GM06990 (cell line): ENCODE measurements around the gene OR3A2.
"Not testable (repeated sequence)": the region's sequence is repeated elsewhere in the genome, so short reads cannot be mapped to it uniquely, and the experiment has no call there.

Experiments
- DNase-seq: peaks from one replicate; pipeline ENCODE4 v3.0.0-alpha.2; 2011; ENCODE audit not compliant: insufficient read length; ENCODE audit errors: extremely low read depth
- H3K27me3 ChIP-seq: replicated peaks from 2 replicates; pipeline ENCODE4 v1.6.0; 2011; ENCODE audit warnings: low read length; ENCODE audit not compliant: control insufficient read depth, insufficient read depth
- H3K36me3 ChIP-seq: 2 replicates; pipeline ENCODE4 v1.5.1; 2011; ENCODE audit warnings: low read length; ENCODE audit not compliant: control insufficient read depth, insufficient read depth
- H3K4me3 ChIP-seq: replicated peaks from 2 replicates; pipeline ENCODE4 v1.5.1; 2011; ENCODE audit warnings: low read depth, mild to moderate bottlenecking, control low read depth, low read length
- CTCF ChIP-seq: IDR thresholded peaks from 2 replicates; pipeline ENCODE4 v1.5.1; 2011; ENCODE audit warnings: low read length, control low read depth, mild to moderate bottlenecking, inconsistent platforms; ENCODE audit not compliant: insufficient read depth, poor library complexity, severe bottlenecking

The OR3A2 gene

GRCh38 chr17:3381957-3382356 lies 4.2 kb downstream of the OR3A2 start:
- no peak for TF ChIP-seq CTCF
- no peak for DNase-seq
- Histone ChIP-seq H3K4me3 (no peak overlapping the region), H3K27me3 (no peaks in the 10 kb centered on the region; the same call in 1 of the 2 replicates), H3K36me3 (no peaks in the 10 kb centered on the region)

GRCh38 chr17:3378321-3378720 lies 7.8 kb downstream of the OR3A2 start:
- TF ChIP-seq CTCF: no peak
- Histone ChIP-seq H3K27me3 (no peaks in the 10 kb centered on the region), H3K36me3 (no peaks in the 10 kb centered on the region), H3K4me3 (no peak overlapping the region)
- DNase-seq: no peak

- not testable (repeated sequence) for DNase-seq, H3K36me3 ChIP-seq, H3K4me3 ChIP-seq, H3K27me3 ChIP-seq
These were observed 14.9 kb downstream of the OR3A2 start for GRCh38 chr17:3371167-3371566.

DNA sequence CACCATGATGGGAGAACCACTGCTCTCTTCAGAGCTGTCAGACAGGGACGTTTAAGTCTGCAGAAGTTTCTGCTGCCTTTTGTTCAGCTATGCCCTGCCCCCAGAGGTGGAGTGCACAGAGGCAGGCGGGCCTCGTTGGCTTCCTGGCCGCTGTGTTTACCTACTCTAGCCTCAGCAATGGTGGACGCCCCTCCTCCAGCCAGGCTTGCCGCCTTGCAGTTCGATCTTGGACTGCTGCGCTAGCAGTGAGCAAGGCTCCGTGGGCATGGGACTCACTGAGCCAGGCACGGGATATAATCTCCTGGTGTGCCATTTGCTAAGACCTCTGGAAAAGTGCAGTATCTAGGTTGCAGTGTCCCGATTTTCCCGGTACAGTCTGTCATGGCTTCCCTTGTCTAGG lies 43.3 kb downstream of the OR3A2 start:
- DNase-seq, H3K36me3 ChIP-seq: not testable (repeated sequence)

GRCh38 chr17:3335876-3336275 lies 50.2 kb downstream of the OR3A2 start:
- TF ChIP-seq CTCF: no peak
- no peak for DNase-seq
- no peak overlapping the region for H3K4me3 ChIP-seq
- H3K27me3 ChIP-seq: no peaks in the 10 kb centered on the region
- H3K36me3 ChIP-seq: no peaks in the 10 kb centered on the region

More for the DNA sequence above, 43.3 kb downstream of the OR3A2 start:
- not testable (repeated sequence) for H3K27me3 ChIP-seq, H3K4me3 ChIP-seq

- DNase-seq: no peak
- Histone ChIP-seq H3K4me3 (no peak overlapping the region), H3K27me3 (no peaks in the 10 kb centered on the region), H3K36me3 (no peaks in the 10 kb centered on the region)
- TF ChIP-seq CTCF: no peak
These were observed 67.8 kb downstream of the OR3A2 start for GRCh38 chr17:3318336-3318735.

DNA sequence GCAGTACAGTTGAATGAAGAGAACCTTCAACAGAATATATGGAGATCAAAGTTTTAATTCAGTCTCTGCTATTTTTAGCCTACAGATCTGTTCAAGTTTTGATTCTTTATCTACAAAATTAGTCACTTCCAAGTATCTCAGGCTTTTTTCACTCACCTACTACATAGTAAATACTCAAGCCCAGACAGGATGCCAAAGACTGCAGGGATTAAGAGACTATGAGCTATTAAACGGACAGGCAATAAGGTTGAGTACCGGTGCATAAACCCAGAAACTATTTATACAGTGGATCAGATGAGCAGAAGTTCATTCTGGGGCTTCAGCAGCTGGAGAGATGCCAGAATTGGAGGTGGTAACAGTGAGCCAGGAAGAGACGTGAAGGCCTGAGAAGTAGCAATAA lies 69.3 kb downstream of the OR3A2 start:
- no peak overlapping the region for H3K4me3 ChIP-seq
- H3K27me3 ChIP-seq: no peaks in the 10 kb centered on the region
- no peak for TF ChIP-seq CTCF
- no peak for DNase-seq
- no peaks in the 10 kb centered on the region for H3K36me3 ChIP-seq
